ENCODE results near the gene CYBC1.

DNA sequence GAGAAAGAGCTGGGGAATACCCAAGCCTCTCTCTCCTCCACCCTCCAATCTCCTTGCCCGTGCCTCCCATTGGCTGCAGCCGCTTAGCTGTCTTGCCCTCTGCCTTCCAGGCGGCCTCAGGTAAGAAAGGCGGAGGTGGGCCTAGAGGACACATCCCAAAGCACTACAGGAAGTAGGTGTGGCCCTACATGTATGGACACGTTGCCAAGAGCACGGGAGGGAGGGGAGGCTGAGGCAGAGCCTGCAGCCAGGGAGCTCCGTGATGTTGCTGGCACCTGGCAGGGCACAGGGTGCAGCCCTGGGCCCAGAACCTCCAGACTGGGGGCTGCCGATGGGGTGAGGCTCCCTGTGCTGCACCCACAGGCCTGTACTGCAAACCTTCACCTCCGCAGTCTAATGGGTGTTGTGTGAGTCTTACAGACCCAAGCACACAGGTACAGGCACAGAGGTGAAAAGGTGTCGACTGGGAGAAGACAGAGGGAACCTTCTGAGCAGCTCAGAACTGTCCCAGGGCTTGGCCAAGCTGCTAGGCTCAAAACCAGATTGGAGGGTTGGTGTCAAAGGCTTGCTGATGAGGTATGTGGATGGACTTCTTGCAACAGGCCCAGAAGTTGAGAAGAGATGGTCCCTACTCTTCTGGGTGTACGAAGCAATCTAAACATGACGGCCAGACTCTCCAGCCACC lies 45.4 kb upstream of the CYBC1 start:
- TF ChIP-seq, protein P1, sequence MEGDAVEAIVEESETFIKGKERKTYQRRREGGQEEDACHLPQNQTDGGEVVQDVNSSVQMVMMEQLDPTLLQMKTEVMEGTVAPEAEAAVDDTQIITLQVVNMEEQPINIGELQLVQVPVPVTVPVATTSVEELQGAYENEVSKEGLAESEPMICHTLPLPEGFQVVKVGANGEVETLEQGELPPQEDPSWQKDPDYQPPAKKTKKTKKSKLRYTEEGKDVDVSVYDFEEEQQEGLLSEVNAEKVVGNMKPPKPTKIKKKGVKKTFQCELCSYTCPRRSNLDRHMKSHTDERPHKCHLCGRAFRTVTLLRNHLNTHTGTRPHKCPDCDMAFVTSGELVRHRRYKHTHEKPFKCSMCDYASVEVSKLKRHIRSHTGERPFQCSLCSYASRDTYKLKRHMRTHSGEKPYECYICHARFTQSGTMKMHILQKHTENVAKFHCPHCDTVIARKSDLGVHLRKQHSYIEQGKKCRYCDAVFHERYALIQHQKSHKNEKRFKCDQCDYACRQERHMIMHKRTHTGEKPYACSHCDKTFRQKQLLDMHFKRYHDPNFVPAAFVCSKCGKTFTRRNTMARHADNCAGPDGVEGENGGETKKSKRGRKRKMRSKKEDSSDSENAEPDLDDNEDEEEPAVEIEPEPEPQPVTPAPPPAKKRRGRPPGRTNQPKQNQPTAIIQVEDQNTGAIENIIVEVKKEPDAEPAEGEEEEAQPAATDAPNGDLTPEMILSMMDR (IDR thresholded peaks at IDR 0.05; ENCODE audit: poor library complexity, severe bottlenecking), result no peak
- no peak for TF ChIP-seq POLR2AphosphoS5 (IDR thresholded peaks at IDR 0.05)
- TF ChIP-seq EZH2 (IDR thresholded peaks at IDR 0.05; ENCODE audit: borderline replicate concordance, insufficient read depth, low read length, poor library complexity, severe bottlenecking), result no peak

Measured in neural cell (in vitro differentiated cells).